Karpas-422 (cell line): ENCODE data around the gene CEP135. TPM values are rescaled to one million over a fixed set of nuclear protein-coding genes. Genes with fewer than 3 reads are reported as not detected.

ENCODE experiments used
- DNase-seq: peaks from one replicate; pipeline ENCODE4 v3.0.0-alpha.2; 2015
- H2AFZ ChIP-seq: fragments of 200-600 bp; sonication (generic); 2 replicates; pipeline ENCODE4 v1.6.1; 2014; ENCODE audit warnings: antibody characterized with exemption, low read length, mixed read lengths
- H3K27ac ChIP-seq: fragments of 200-600 bp; sonication (generic); 2 replicates; pipeline ENCODE4 v1.5.1; 2014; ENCODE audit warnings: mild to moderate bottlenecking, low read length, moderate library complexity
- H3K27me3 ChIP-seq: fragments of 200-600 bp; sonication (generic); 2 replicates; pipeline ENCODE4 v1.6.1; 2014; ENCODE audit warnings: low read length, mixed read lengths
- H3K36me3 ChIP-seq: fragments of 200-600 bp; sonication (generic); 2 replicates; pipeline ENCODE4 v1.6.1; 2014; ENCODE audit warnings: low read length, mixed read lengths; ENCODE audit not compliant: insufficient read depth
- H3K4me1 ChIP-seq: fragments of 200-600 bp; sonication (generic); 2 replicates; pipeline ENCODE4 v1.6.1; 2014; ENCODE audit warnings: mild to moderate bottlenecking, low read length, mixed read lengths
- H3K4me2 ChIP-seq: fragments of 200-600 bp; sonication (generic); 2 replicates; pipeline ENCODE4 v1.6.1; 2014; ENCODE audit warnings: low read length, low read depth, mild to moderate bottlenecking; ENCODE audit not compliant: poor library complexity, severe bottlenecking
- H3K4me3 ChIP-seq: fragments of 200-600 bp; sonication (generic); 2 replicates; pipeline ENCODE4 v1.5.1; 2014; ENCODE audit warnings: mild to moderate bottlenecking, antibody characterized with exemption, low read length, mixed read lengths
- H3K79me2 ChIP-seq: fragments of 200-600 bp; sonication (generic); 2 replicates; pipeline ENCODE4 v1.6.1; 2014; ENCODE audit warnings: mild to moderate bottlenecking, low read length, mixed read lengths
- H3K9ac ChIP-seq: fragments of 200-600 bp; sonication (generic); 2 replicates; pipeline ENCODE4 v1.6.0; 2014; ENCODE audit warnings: low read length
- H3K9me2 ChIP-seq: fragments of 200-600 bp; sonication (generic), shearing (Covaris generic); replicated peaks from 2 replicates; pipeline ENCODE4 v1.6.0; 2014; ENCODE audit warnings: mild to moderate bottlenecking, low read length, moderate library complexity; ENCODE audit not compliant: insufficient read depth
- H3K9me3 ChIP-seq: fragments of 300-700, 200-600 bp; sonication (generic); 2 replicates; pipeline ENCODE4 v1.6.1; 2014; ENCODE audit warnings: low read length, mixed read lengths
- H4K20me1 ChIP-seq: fragments of 200-600 bp; sonication (generic); 2 replicates; pipeline ENCODE4 v1.6.1; 2014; ENCODE audit warnings: mild to moderate bottlenecking, antibody characterized with exemption, low read length, low read depth; ENCODE audit not compliant: insufficient read depth
- total RNA-seq: library from RNA; depleted of rRNA; stranded (reverse); fragments of >200 nt; shearing (Covaris generic); gene quantifications from 2 replicates; pipeline ENCODE4 v1.2.3, GENCODE V29; 2014; ENCODE audit warnings: low replicate concordance

CEP135 gene
- total RNA-seq, 1 experiment from 2014 or later: 16.1 TPM

DNA sequence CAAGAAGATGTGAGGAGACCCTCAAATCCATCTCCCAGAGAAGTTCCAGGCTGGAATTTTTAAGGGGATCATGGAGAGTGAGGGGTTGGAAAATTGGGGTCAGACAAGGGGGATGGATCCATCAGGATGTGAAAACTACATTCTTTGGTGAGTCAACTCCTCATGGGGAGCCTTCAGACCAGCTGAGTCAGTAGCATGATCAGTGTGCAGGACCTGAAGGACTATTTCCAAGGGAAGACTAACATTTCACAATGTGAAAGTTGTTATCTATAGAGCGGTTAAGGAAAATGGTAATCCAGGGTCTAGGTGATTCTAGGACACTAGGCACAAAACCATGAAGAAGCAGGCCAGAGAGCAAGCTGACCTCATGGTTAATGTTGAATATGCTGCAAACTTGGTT lies 38.6 kb upstream of the CEP135 start:
- no peak overlapping the region for H3K27ac ChIP-seq
- H3K27me3 ChIP-seq: no peaks in the 10 kb centered on the region
- no peak overlapping the region for H3K9ac ChIP-seq
- H4K20me1 ChIP-seq: no peaks in the 10 kb centered on the region
- H2AFZ ChIP-seq: no peak overlapping the region
- no peak for DNase-seq
- no peaks in the 10 kb centered on the region for H3K9me3 ChIP-seq
- no peak overlapping the region for H3K4me3 ChIP-seq
- H3K79me2 ChIP-seq: no peaks in the 10 kb centered on the region
- H3K9me2 ChIP-seq: no peaks in the 10 kb centered on the region
- H3K4me2 ChIP-seq: no peak overlapping the region
- no peaks in the 10 kb centered on the region for H3K4me1 ChIP-seq
- no peaks in the 10 kb centered on the region; the same call in 1 of the 2 replicates for H3K36me3 ChIP-seq

DNA sequence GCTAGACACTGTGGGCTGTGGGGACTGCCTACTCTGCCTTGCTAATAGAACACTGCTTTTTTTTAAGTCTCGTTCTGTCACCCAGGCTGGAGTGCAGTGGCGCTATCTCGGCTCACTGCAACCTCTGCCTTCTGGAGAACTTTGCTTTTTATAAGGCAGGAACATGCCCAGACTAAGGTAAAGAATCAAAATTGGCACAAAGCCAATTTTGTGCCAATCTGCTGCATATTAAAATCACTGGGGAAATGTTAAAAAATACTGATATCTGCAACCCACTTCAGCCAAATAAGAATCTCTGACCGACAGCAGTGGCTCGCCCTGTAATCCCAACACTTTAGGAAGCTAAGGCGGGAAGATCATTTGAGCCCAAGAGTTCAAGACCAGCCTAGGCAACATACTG lies 36.5 kb upstream of the CEP135 start:
- H3K79me2 ChIP-seq: no peaks in the 10 kb centered on the region
- H3K27ac ChIP-seq: no peak overlapping the region
- H3K9me2 ChIP-seq: no peaks in the 10 kb centered on the region
- no peaks in the 10 kb centered on the region for H3K4me1 ChIP-seq
- DNase-seq: no peak
- no peaks in the 10 kb centered on the region for H3K36me3 ChIP-seq
- H3K4me3 ChIP-seq: no peak overlapping the region
- H3K4me2 ChIP-seq: no peak overlapping the region
- no peak overlapping the region for H3K9ac ChIP-seq
- no peaks in the 10 kb centered on the region for H3K9me3 ChIP-seq
- no peak overlapping the region for H2AFZ ChIP-seq
- no peaks in the 10 kb centered on the region for H3K27me3 ChIP-seq
- H4K20me1 ChIP-seq: no peaks in the 10 kb centered on the region

DNA sequence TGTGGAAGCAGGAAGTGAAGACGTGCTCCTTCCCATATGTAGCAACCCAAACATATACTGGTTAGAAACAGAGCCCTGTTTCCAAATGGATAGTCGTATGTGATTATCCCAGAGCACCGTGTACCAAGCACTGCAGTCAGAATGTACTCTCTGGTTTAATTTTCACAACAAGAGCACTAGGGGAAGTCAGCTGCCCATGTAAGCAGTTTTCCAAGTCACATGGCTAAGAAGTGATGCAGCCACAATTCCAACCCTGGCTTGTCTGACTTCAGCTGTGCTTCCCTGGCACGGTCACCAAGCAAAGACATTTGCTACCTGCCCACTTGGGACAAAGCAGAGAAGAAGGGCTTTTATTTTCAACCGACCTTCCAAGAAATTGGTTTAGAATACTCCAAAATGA lies 28.2 kb upstream of the CEP135 start:
- H2AFZ ChIP-seq: no peak overlapping the region

DNA sequence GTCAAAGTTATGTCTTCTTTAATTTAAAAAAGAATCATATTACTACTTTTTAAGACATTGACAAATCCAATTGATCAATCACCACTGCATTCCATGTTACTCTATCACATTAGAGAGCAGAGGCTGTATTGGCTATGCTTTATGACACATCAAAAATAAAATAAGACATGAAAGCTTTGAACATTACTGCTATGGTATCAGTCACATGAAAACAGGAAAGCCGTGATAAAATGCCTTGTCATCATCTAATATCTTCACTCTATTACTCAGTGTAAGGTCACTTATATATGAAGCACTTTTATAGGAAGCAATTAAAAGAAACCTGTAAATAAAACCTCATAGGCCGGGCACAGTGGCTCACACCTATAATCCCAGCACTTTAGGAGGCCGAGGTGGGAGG lies 27.7 kb upstream of the CEP135 start:
- Histone ChIP-seq H3K9me3 (no peaks in the 10 kb centered on the region), H3K9me2 (no peaks in the 10 kb centered on the region), H3K27ac (no peak overlapping the region), H3K27me3 (no peaks in the 10 kb centered on the region), H3K9ac (no peak overlapping the region), H2AFZ (no peak overlapping the region), H3K36me3 (no peaks in the 10 kb centered on the region), H3K79me2 (no peaks in the 10 kb centered on the region), H3K4me1 (no peaks in the 10 kb centered on the region), H4K20me1 (no peaks in the 10 kb centered on the region), H3K4me2 (no peak overlapping the region), H3K4me3 (no peak overlapping the region)
- DNase-seq: no peak

More for the DNA sequence above, 28.2 kb upstream of the CEP135 start:
- H3K79me2 ChIP-seq: no peaks in the 10 kb centered on the region
- no peaks in the 10 kb centered on the region for H3K27me3 ChIP-seq
- H3K9ac ChIP-seq: no peak overlapping the region
- H3K4me3 ChIP-seq: no peak overlapping the region
- H3K9me2 ChIP-seq: no peaks in the 10 kb centered on the region
- H4K20me1 ChIP-seq: no peaks in the 10 kb centered on the region
- no peaks in the 10 kb centered on the region for H3K36me3 ChIP-seq
- H3K4me1 ChIP-seq: no peaks in the 10 kb centered on the region
- H3K9me3 ChIP-seq: no peaks in the 10 kb centered on the region
- no peak for DNase-seq
- H3K27ac ChIP-seq: no peak overlapping the region
- no peak overlapping the region for H3K4me2 ChIP-seq

DNA sequence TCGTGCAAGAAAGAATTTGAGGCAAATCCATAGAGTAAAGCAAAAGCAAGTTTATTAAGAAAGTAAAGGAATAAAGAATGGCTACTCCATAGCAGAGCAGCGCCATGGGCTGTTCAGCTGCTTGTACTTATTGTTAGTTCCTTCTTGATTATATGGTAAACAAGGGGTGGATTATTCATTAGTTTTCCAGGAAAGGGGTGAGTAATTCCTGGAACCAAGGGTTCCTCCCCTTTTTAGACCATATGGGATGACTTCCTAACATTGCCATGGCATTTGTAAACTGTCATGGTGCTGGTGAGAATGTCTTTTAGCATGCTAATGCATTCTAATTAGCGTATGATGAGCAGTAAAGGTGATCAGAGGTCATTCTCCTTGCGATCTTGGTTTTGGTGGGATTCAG lies 23.5 kb upstream of the CEP135 start:
- no peak overlapping the region for H3K4me3 ChIP-seq
- H3K9me2 ChIP-seq: no peaks in the 10 kb centered on the region
- DNase-seq: no peak
- no peaks in the 10 kb centered on the region for H3K27me3 ChIP-seq
- H4K20me1 ChIP-seq: no peaks in the 10 kb centered on the region
- no peak overlapping the region for H3K27ac ChIP-seq
- no peaks in the 10 kb centered on the region for H3K36me3 ChIP-seq
- no peaks in the 10 kb centered on the region for H3K79me2 ChIP-seq
- H3K9me3 ChIP-seq: no peaks in the 10 kb centered on the region
- H3K9ac ChIP-seq: no peak overlapping the region
- H3K4me1 ChIP-seq: no peaks in the 10 kb centered on the region
- no peak overlapping the region for H3K4me2 ChIP-seq
- H2AFZ ChIP-seq: no peak overlapping the region

DNA sequence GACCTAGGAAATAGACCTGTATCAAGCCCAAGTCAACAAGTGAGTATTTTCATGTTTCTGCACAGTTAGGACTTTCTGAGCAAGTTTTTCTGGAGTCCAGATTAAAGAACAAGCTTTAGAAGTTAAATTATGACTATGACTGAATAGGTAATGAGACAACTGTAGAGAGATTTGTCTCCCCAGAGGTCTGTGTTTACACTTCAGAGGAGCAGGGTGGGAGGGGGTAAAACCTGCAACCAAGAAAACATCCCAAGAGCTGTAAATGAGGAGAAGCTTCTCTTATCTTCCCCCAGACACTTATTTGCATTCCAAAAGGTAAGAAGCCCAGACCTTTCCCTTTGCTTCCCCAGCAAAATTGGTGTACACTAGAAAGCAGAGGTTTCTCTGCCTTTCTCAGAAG lies 22.1 kb upstream of the CEP135 start:
- H3K9me3 ChIP-seq: no peaks in the 10 kb centered on the region
- no peak overlapping the region for H3K4me3 ChIP-seq
- no peaks in the 10 kb centered on the region for H3K79me2 ChIP-seq
- no peaks in the 10 kb centered on the region for H3K4me1 ChIP-seq
- DNase-seq: no peak
- no peaks in the 10 kb centered on the region for H3K9me2 ChIP-seq
- no peak overlapping the region for H3K9ac ChIP-seq
- no peaks in the 10 kb centered on the region for H3K36me3 ChIP-seq
- H3K4me2 ChIP-seq: no peak overlapping the region
- H3K27me3 ChIP-seq: no peaks in the 10 kb centered on the region
- H3K27ac ChIP-seq: no peak overlapping the region
- no peak overlapping the region for H2AFZ ChIP-seq
- no peaks in the 10 kb centered on the region for H4K20me1 ChIP-seq

DNA sequence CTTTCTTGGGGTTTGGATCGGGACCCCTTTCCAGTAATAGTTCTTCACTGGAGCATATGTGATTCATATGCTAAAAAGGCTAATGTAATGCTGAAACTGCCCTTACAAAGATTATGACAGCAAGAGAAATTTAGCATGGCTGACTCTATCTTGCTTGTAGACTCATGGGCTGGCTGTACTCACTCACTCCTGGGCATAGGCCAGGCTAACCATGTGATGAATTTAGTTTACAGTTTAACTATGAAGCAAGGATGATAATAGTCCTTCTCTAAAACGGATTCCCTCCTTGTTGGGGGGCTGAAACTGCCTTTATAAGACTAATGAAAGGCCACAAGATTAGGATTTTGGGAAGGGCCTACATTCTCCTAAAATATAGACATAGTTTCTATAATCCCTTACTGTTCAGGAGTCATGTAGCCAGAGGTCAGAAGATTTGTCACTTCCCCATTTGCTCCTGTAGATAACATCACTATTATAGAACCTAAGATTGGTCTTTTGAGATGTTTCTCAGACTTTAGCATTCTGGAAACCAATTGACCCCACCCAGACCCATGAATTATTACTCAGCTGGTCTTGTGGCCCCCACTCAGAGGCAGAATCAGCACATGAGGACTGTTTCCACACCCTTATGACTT lies 20.8 kb upstream of the CEP135 start:
- no peak overlapping the region for H3K27ac ChIP-seq
- no peaks in the 10 kb centered on the region for H3K4me1 ChIP-seq
- no peaks in the 10 kb centered on the region for H4K20me1 ChIP-seq
- H3K36me3 ChIP-seq: no peaks in the 10 kb centered on the region
- no peak overlapping the region for H2AFZ ChIP-seq
- no peak overlapping the region for H3K4me3 ChIP-seq
- no peaks in the 10 kb centered on the region for H3K9me2 ChIP-seq
- no peaks in the 10 kb centered on the region for H3K27me3 ChIP-seq
- H3K9ac ChIP-seq: no peak overlapping the region
- no peak overlapping the region for H3K4me2 ChIP-seq
- H3K79me2 ChIP-seq: no peaks in the 10 kb centered on the region
- H3K9me3 ChIP-seq: no peaks in the 10 kb centered on the region
- DNase-seq: no peak

DNA sequence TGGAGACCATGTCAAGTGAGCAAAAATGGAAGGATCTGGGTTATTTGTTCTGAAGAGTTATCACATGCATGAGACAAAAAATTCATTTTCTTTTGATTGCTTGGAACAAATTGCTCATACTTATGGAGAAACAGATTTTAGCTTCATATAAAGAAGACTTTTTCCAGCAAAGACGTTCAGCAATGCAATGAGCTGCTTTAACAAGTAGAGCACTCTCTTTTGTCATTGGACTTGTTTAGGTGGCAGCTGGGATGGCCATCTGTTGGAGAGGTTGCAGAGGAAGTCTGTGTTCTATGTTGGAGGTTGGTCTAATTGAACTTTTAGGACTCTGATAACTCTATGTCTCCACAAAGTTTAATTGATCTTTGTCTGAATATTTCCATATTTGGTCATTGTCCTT lies 19.9 kb upstream of the CEP135 start:
- DNase-seq: no peak
- no peaks in the 10 kb centered on the region for H3K27me3 ChIP-seq
- no peaks in the 10 kb centered on the region for H3K9me2 ChIP-seq
- H3K4me1 ChIP-seq: no peaks in the 10 kb centered on the region
- no peaks in the 10 kb centered on the region for H4K20me1 ChIP-seq
- no peak overlapping the region for H3K4me2 ChIP-seq
- H2AFZ ChIP-seq: no peak overlapping the region
- H3K9ac ChIP-seq: no peak overlapping the region
- no peaks in the 10 kb centered on the region for H3K36me3 ChIP-seq
- H3K27ac ChIP-seq: no peak overlapping the region
- H3K79me2 ChIP-seq: no peaks in the 10 kb centered on the region
- H3K4me3 ChIP-seq: no peak overlapping the region
- H3K9me3 ChIP-seq: no peaks in the 10 kb centered on the region

DNA sequence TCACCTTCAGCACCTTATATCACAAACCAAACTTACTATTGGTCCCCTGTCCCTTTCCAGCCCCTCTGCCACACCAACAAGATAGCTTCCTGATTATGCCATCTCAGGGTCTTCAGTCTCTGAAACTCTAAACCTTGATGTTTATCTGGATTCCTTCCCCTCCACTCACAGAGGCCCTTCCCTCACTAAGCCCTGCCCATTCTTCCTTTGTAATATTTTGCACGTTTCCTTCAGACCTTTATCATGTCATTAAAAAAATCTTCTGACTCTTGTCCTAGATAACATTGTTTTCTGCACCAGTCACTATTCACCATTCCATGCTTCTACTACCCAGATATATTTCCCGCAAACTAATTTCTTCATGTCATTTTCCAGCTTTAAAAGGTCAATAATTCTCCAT lies 17.7 kb upstream of the CEP135 start:
- H3K36me3 ChIP-seq: no peaks in the 10 kb centered on the region
- H4K20me1 ChIP-seq: no peaks in the 10 kb centered on the region
- H3K79me2 ChIP-seq: no peaks in the 10 kb centered on the region
- H2AFZ ChIP-seq: no peak overlapping the region
- H3K9me2 ChIP-seq: no peaks in the 10 kb centered on the region
- H3K4me2 ChIP-seq: no peak overlapping the region
- no peak overlapping the region for H3K27ac ChIP-seq
- no peak for DNase-seq
- no peak overlapping the region for H3K9ac ChIP-seq
- no peaks in the 10 kb centered on the region for H3K9me3 ChIP-seq
- no peak overlapping the region for H3K4me3 ChIP-seq
- H3K27me3 ChIP-seq: no peaks in the 10 kb centered on the region
- no peaks in the 10 kb centered on the region for H3K4me1 ChIP-seq
